ENCODE data around the gene ACTC1.
A peak's percentile ranks its signal among the peaks of the same experiment; 100 is the strongest.

ACTC1 gene

GRCh38 chr15:34799149-34800101, 4.1 kb upstream of the ACTC1 start:
- Histone ChIP-seq H3K27ac (ENCODE audit: low read depth, low read length, severe bottlenecking) (peak overlapping the region; percentile 91), H3K36me3 (ENCODE audit: control insufficient read depth, insufficient read depth, low read length) (peaks cover 7% of the 10 kb centered on the region), H3K4me3 (ENCODE audit: extremely low read depth, insufficient read depth, low read length, poor library complexity, severe bottlenecking) (no peak overlapping the region), H3K4me1 (ENCODE audit: control insufficient read depth, insufficient read depth, low read length, poor library complexity, severe bottlenecking) (peaks cover 73% of the 10 kb centered on the region), H3K9me3 (ENCODE audit: control insufficient read depth, low read length) (no peaks in the 10 kb centered on the region)
- 51 to 53% methylated on average over 9 of the region's 16 CpGs for WGBS, 2 experiments (ENCODE audit: insufficient coverage in 2 of 2)

- WGBS, 2 experiments (ENCODE audit: insufficient coverage in 2 of 2), result 80 to 84% methylated on average over 3 of the region's 5 CpGs
- H3K9me3 ChIP-seq (ENCODE audit: control insufficient read depth, low read length), result no peaks in the 10 kb centered on the region
- peaks cover 32% of the 10 kb centered on the region for H3K36me3 ChIP-seq (ENCODE audit: control insufficient read depth, insufficient read depth, low read length)
- H3K4me3 ChIP-seq (ENCODE audit: extremely low read depth, insufficient read depth, low read length, poor library complexity, severe bottlenecking), result no peak overlapping the region
- H3K27ac ChIP-seq (ENCODE audit: low read depth, low read length, severe bottlenecking), result peak overlapping the region; percentile 84
- H3K4me1 ChIP-seq (ENCODE audit: control insufficient read depth, insufficient read depth, low read length, poor library complexity, severe bottlenecking), result peaks cover 56% of the 10 kb centered on the region
Measured at GRCh38 chr15:34796847-34797435, 1.6 kb upstream of the ACTC1 start.

- Histone ChIP-seq H3K36me3 (ENCODE audit: control insufficient read depth, insufficient read depth, low read length) (peaks cover 52% of the 10 kb centered on the region), H3K4me1 (ENCODE audit: control insufficient read depth, insufficient read depth, low read length, poor library complexity, severe bottlenecking) (peaks cover 40% of the 10 kb centered on the region), H3K9me3 (ENCODE audit: control insufficient read depth, low read length) (no peaks in the 10 kb centered on the region), H3K27ac (ENCODE audit: low read depth, low read length, severe bottlenecking) (peak overlapping the region; percentile 84), H3K4me3 (ENCODE audit: extremely low read depth, insufficient read depth, low read length, poor library complexity, severe bottlenecking) (peak overlapping the region; percentile 76)
- 78 to 85% methylated on average over 27 to 28 of the region's 33 CpGs for WGBS, 2 experiments (ENCODE audit: insufficient coverage in 2 of 2)
Measured at GRCh38 chr15:34794590-34795206, 651 bp downstream of the ACTC1 start.

GRCh38 chr15:34793901-34794300, 1.4 kb downstream of the ACTC1 start:
- no peaks in the 10 kb centered on the region for H3K9me3 ChIP-seq (ENCODE audit: control insufficient read depth, low read length)
- peak overlapping the region; percentile 84 for H3K27ac ChIP-seq (ENCODE audit: low read depth, low read length, severe bottlenecking)
- WGBS, 2 experiments (ENCODE audit: insufficient coverage in 2 of 2), result 73 to 83% methylated on average over 2 of the region's 2 CpGs
- H3K4me1 ChIP-seq (ENCODE audit: control insufficient read depth, insufficient read depth, low read length, poor library complexity, severe bottlenecking), result peaks cover 32% of the 10 kb centered on the region
- peaks cover 52% of the 10 kb centered on the region for H3K36me3 ChIP-seq (ENCODE audit: control insufficient read depth, insufficient read depth, low read length)
- peak overlapping the region; percentile 76 for H3K4me3 ChIP-seq (ENCODE audit: extremely low read depth, insufficient read depth, low read length, poor library complexity, severe bottlenecking)

GRCh38 chr15:34793071-34793470, 2.3 kb downstream of the ACTC1 start:
- 84 to 86% methylated on average over 6 to 8 of the region's 9 CpGs for WGBS, 2 experiments (ENCODE audit: insufficient coverage in 2 of 2)
- Histone ChIP-seq H3K36me3 (ENCODE audit: control insufficient read depth, insufficient read depth, low read length) (peaks cover 52% of the 10 kb centered on the region), H3K4me3 (ENCODE audit: extremely low read depth, insufficient read depth, low read length, poor library complexity, severe bottlenecking) (peak overlapping the region; percentile 76), H3K27ac (ENCODE audit: low read depth, low read length, severe bottlenecking) (peak overlapping the region; percentile 84), H3K4me1 (ENCODE audit: control insufficient read depth, insufficient read depth, low read length, poor library complexity, severe bottlenecking) (peaks cover 23% of the 10 kb centered on the region), H3K9me3 (ENCODE audit: control insufficient read depth, low read length) (no peaks in the 10 kb centered on the region)

GRCh38 chr15:34791701-34792100, 3.6 kb downstream of the ACTC1 start:
- Histone ChIP-seq H3K36me3 (ENCODE audit: control insufficient read depth, insufficient read depth, low read length) (peaks cover 52% of the 10 kb centered on the region), H3K4me3 (ENCODE audit: extremely low read depth, insufficient read depth, low read length, poor library complexity, severe bottlenecking) (peak overlapping the region; percentile 76), H3K4me1 (ENCODE audit: control insufficient read depth, insufficient read depth, low read length, poor library complexity, severe bottlenecking) (peaks cover 11% of the 10 kb centered on the region), H3K9me3 (ENCODE audit: control insufficient read depth, low read length) (no peaks in the 10 kb centered on the region), H3K27ac (ENCODE audit: low read depth, low read length, severe bottlenecking) (peak overlapping the region; percentile 84)
- 83 to 93% methylated on average over 1 to 2 of the region's 3 CpGs for WGBS, 2 experiments (ENCODE audit: insufficient coverage in 2 of 2)

GRCh38 chr15:34790121-34790520, 5.2 kb downstream of the ACTC1 start:
- WGBS, 2 experiments (ENCODE audit: insufficient coverage in 2 of 2), result 84 to 100% methylated on average over 3 to 4 of the region's 6 CpGs
- Histone ChIP-seq H3K4me3 (ENCODE audit: extremely low read depth, insufficient read depth, low read length, poor library complexity, severe bottlenecking) (peak overlapping the region; percentile 76), H3K9me3 (ENCODE audit: control insufficient read depth, low read length) (no peaks in the 10 kb centered on the region), H3K36me3 (ENCODE audit: control insufficient read depth, insufficient read depth, low read length) (peaks cover 52% of the 10 kb centered on the region), H3K4me1 (ENCODE audit: control insufficient read depth, insufficient read depth, low read length, poor library complexity, severe bottlenecking) (no peaks in the 10 kb centered on the region), H3K27ac (ENCODE audit: low read depth, low read length, severe bottlenecking) (no peak overlapping the region)

- Histone ChIP-seq H3K4me1 (ENCODE audit: control insufficient read depth, insufficient read depth, low read length, poor library complexity, severe bottlenecking) (no peaks in the 10 kb centered on the region), H3K4me3 (ENCODE audit: extremely low read depth, insufficient read depth, low read length, poor library complexity, severe bottlenecking) (no peak overlapping the region), H3K36me3 (ENCODE audit: control insufficient read depth, insufficient read depth, low read length) (peaks cover 44% of the 10 kb centered on the region), H3K9me3 (ENCODE audit: control insufficient read depth, low read length) (no peaks in the 10 kb centered on the region), H3K27ac (ENCODE audit: low read depth, low read length, severe bottlenecking) (peak overlapping the region; percentile 51)
- 78 to 93% methylated on average over 3 to 4 of the region's 7 CpGs for WGBS, 2 experiments (ENCODE audit: insufficient coverage in 2 of 2)
Measured at GRCh38 chr15:34789326-34789725, 6.0 kb downstream of the ACTC1 start.

- Histone ChIP-seq H3K36me3 (ENCODE audit: control insufficient read depth, insufficient read depth, low read length) (peaks cover 13% of the 10 kb centered on the region), H3K4me3 (ENCODE audit: extremely low read depth, insufficient read depth, low read length, poor library complexity, severe bottlenecking) (no peak overlapping the region), H3K4me1 (ENCODE audit: control insufficient read depth, insufficient read depth, low read length, poor library complexity, severe bottlenecking) (no peaks in the 10 kb centered on the region), H3K27ac (ENCODE audit: low read depth, low read length, severe bottlenecking) (no peak overlapping the region), H3K9me3 (ENCODE audit: control insufficient read depth, low read length) (no peaks in the 10 kb centered on the region)
- 78 to 88% methylated on average over 2 of the region's 2 CpGs for WGBS, 2 experiments (ENCODE audit: insufficient coverage in 2 of 2)
Measured at GRCh38 chr15:34786206-34786605, 9.1 kb downstream of the ACTC1 start.

- Histone ChIP-seq H3K4me1 (ENCODE audit: control insufficient read depth, insufficient read depth, low read length, poor library complexity, severe bottlenecking) (no peaks in the 10 kb centered on the region), H3K27ac (ENCODE audit: low read depth, low read length, severe bottlenecking) (no peak overlapping the region), H3K4me3 (ENCODE audit: extremely low read depth, insufficient read depth, low read length, poor library complexity, severe bottlenecking) (no peak overlapping the region), H3K9me3 (ENCODE audit: control insufficient read depth, low read length) (no peaks in the 10 kb centered on the region), H3K36me3 (ENCODE audit: control insufficient read depth, insufficient read depth, low read length) (no peaks in the 10 kb centered on the region)
Measured at GRCh38 chr15:34783991-34784390, 11.4 kb downstream of the ACTC1 start.

Measured in mesodermal cell (in vitro differentiated cells).